KMS-11 (cell line): Measurements from ENCODE around the gene DISP2.

Experiments
- H2AFZ ChIP-seq: fragments of 200-600 bp; sonication (generic); 2 replicates; pipeline ENCODE4 v1.6.1; 2016; ENCODE audit warnings: antibody characterized with exemption, mixed run types, low read depth
- H3K27ac ChIP-seq: fragments of 200-600 bp; sonication (generic); 2 replicates; pipeline ENCODE4 v1.6.1; 2016; ENCODE audit warnings: mild to moderate bottlenecking, mixed run types
- H3K27me3 ChIP-seq: fragments of 200-600 bp; sonication (generic); 2 replicates; pipeline ENCODE4 v1.6.1; 2017; ENCODE audit warnings: mild to moderate bottlenecking, low read depth, mixed run types, moderate library complexity; ENCODE audit not compliant: insufficient read depth
- H3K36me3 ChIP-seq: fragments of 200-600 bp; sonication (generic); 2 replicates; pipeline ENCODE4 v1.6.1; 2017; ENCODE audit warnings: mild to moderate bottlenecking, mixed run types; ENCODE audit not compliant: insufficient read depth
- H3K4me1 ChIP-seq: fragments of 200-600 bp; sonication (generic); 2 replicates; pipeline ENCODE4 v1.6.1; 2016; ENCODE audit warnings: mild to moderate bottlenecking, low read depth, mixed run types; ENCODE audit not compliant: poor library complexity, severe bottlenecking
- H3K4me2 ChIP-seq: fragments of 200-600 bp; sonication (generic); 2 replicates; pipeline ENCODE4 v1.7.0; 2016; ENCODE audit warnings: mild to moderate bottlenecking, mixed run types
- H3K4me3 ChIP-seq: fragments of 200-600 bp; sonication (generic); IDR thresholded peaks from 2 replicates; pipeline ENCODE4 v1.6.1; 2017; ENCODE audit warnings: low read depth, low read length, mixed read lengths; ENCODE audit not compliant: insufficient read depth
- H3K79me2 ChIP-seq: fragments of 200-600 bp; sonication (generic); 2 replicates; pipeline ENCODE4 v1.6.1; 2016; ENCODE audit warnings: low read depth, mixed run types; ENCODE audit not compliant: insufficient read depth
- H3K9ac ChIP-seq: fragments of 200-600 bp; sonication (generic); 2 replicates; pipeline ENCODE4 v1.6.1; 2016; ENCODE audit warnings: mild to moderate bottlenecking, mixed run types
- H4K20me1 ChIP-seq: fragments of 200-600 bp; sonication (generic); 2 replicates; pipeline ENCODE4 v1.6.1; 2016; ENCODE audit warnings: mild to moderate bottlenecking, mixed run types; ENCODE audit not compliant: insufficient read depth
- CTCF ChIP-seq: fragments of 200-600 bp; sonication (generic); conservative IDR thresholded peaks from 2 replicates; pipeline ENCODE4 v1.6.1; 2017; ENCODE audit warnings: low read depth, mild to moderate bottlenecking, antibody characterized with exemption, low read length, moderate library complexity, mixed read lengths

The DISP2 gene

GRCh38 chr15:40333922-40334492 is 24.0 kb upstream of the DISP2 start:
- no peak overlapping the region for H3K27ac ChIP-seq
- H2AFZ ChIP-seq = no peak overlapping the region
- peaks cover 38% of the 10 kb centered on the region for H3K4me1 ChIP-seq
- H3K27me3 ChIP-seq = no peaks in the 10 kb centered on the region
- no peak overlapping the region for H3K9ac ChIP-seq
- no peak overlapping the region for H3K4me2 ChIP-seq
- H3K4me3 ChIP-seq = no peak overlapping the region
- TF ChIP-seq CTCF = no peak
- no peaks in the 10 kb centered on the region for H3K79me2 ChIP-seq
- no peaks in the 10 kb centered on the region for H4K20me1 ChIP-seq
- no peaks in the 10 kb centered on the region for H3K36me3 ChIP-seq

DNA sequence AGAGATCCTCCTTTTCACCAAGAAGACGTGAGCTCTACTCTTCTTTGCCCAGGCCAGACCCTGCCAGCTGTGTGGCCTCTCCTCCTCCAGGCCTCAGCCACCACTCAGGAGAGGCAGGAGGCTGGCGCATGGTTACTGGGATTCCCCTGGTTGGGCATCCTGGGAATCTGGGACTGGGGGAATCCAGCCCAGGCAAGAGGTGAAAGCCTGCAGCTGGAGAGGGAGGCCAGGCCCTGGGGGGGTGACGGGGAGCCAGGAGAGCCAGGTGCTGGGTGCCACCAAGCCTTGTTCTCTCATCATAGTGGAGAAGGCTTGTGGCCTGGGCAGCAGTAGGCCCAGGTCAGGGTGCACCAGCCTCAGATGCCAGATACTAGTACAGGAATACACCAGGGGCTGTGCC is 23.5 kb upstream of the DISP2 start:
- no peaks in the 10 kb centered on the region for H3K79me2 ChIP-seq
- no peak for TF ChIP-seq CTCF
- H2AFZ ChIP-seq = no peak overlapping the region
- H3K4me1 ChIP-seq = peaks cover 33% of the 10 kb centered on the region
- no peak overlapping the region for H3K9ac ChIP-seq
- no peaks in the 10 kb centered on the region for H4K20me1 ChIP-seq
- no peaks in the 10 kb centered on the region for H3K27me3 ChIP-seq
- H3K36me3 ChIP-seq = no peaks in the 10 kb centered on the region
- H3K4me2 ChIP-seq = no peak overlapping the region
- no peak overlapping the region for H3K27ac ChIP-seq
- no peak overlapping the region for H3K4me3 ChIP-seq

DNA sequence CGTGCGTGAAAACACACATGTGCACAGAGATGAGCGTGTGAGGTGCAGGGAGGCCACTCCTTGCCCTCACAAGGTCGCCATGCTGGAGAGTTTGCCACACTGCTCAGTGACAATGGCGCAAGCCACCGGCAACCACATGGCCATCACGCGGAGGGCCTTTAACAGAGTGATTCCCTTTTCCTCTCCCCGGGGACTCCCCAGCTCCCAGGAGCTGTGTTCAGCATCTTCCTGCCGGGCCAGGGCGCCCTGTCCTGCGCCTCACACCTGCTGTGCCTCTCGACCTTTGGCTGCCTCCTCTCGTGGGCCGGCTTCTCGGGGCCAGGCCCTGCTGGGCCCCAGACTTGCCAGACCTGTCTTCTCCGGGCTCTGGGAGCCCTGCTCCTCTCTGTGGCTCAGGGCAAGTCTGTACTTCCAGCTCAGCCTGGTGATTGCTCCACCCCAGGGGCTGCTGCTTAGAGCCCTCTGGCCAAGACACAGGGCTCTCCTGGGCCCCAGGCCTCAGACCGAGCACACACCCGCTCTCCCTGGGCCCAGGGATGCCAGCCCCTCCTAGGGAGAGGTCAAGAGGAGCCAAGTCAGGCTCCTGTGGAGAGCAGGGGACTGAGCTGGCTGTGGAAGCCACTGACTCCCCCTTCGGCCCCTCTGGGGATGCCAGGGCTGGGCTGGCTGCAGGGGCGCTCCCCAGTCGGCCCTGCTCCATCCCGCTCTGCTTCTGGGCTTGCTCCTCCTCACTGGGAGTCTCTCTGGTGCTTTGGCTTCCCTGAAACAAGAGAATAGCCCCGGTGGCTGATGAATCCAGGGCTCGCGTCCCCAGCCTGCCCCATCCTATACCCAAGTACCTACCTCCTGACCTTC is 22.9 kb upstream of the DISP2 start:
- Histone ChIP-seq H3K36me3 (no peaks in the 10 kb centered on the region), H4K20me1 (no peaks in the 10 kb centered on the region), H3K27ac (no peak overlapping the region), H2AFZ (no peak overlapping the region), H3K27me3 (no peaks in the 10 kb centered on the region), H3K79me2 (no peaks in the 10 kb centered on the region), H3K4me3 (no peak overlapping the region), H3K4me1 (peaks cover 27% of the 10 kb centered on the region), H3K4me2 (no peak overlapping the region), H3K9ac (no peak overlapping the region)
- no peak for TF ChIP-seq CTCF

DNA sequence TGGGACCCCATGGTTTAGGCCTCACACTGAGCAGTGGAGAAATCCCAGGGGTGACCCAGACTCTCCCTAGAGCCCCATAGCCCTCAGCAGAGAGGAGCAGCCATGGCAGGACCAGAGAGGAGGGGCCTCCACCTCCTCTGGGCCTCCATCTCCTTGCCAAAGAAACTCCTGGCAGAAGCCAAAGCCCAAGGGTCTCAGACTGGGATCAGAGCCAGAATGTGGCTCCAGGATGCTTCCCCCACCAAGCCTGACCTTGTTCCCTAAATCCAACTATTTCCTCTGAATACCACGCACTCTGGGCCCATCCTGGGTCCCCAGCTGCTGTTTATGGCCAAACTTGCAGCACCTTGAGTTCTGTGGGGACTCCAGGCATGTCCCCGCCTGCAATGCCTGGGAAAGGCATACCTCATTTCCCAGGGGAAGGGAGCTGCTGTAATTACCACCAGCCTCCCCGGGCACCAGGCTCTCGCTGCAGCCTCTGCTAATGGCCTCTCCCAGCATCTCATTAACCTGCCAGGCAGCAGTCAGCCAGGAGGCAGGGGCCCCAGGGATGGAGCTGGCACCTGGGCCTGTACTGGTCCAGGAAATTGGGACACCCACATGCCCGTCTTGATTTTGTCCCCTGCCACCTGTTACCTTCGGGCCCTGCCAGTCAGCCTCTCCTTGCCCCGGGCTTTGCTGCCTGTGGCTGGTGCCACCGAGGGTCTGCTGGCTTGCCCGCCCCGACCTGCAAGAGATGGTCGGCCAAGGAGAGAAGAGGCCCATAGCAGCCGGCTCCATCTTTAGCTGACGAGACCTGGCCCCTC is 21.9 kb upstream of the DISP2 start:
- Histone ChIP-seq H3K4me3 (no peak overlapping the region), H3K4me2 (peak overlapping the region; percentile 39; the same call in 1 of the 2 replicates), H4K20me1 (no peaks in the 10 kb centered on the region), H3K27me3 (no peaks in the 10 kb centered on the region), H3K9ac (no peak overlapping the region), H3K4me1 (peaks cover 19% of the 10 kb centered on the region), H2AFZ (peak overlapping the region; percentile 34; the same call in 1 of the 2 replicates), H3K27ac (no peak overlapping the region), H3K36me3 (no peaks in the 10 kb centered on the region), H3K79me2 (no peaks in the 10 kb centered on the region)
- no peak for TF ChIP-seq CTCF
